Thoracic aorta (tissue), 2 donors: ENCODE results near the gene MYCBP. TPM values are rescaled to one million over a fixed set of nuclear protein-coding genes. Genes with fewer than 3 reads are reported as not detected.
A peak's percentile ranks its signal among the peaks of the same experiment; 100 is the strongest.

Experiments used
- ATAC-seq: fragments of 150-250 bp; one replicate; pipeline ENCODE4 v1.8.0; 2017; ENCODE audit warnings: low read depth; ENCODE audit not compliant: insufficient number of reproducible peaks, low FRiP score
- DNase-seq: peaks from one replicate; pipeline ENCODE4 v3.0.0-alpha.2; 2020; ENCODE audit warnings: low spot score
- H3K27ac ChIP-seq, 2 donors: fragments of 200-600 bp; sonication (generic); 1 replicate in 1 of 2; 2 replicates in 1 of 2; pipeline ENCODE4 v1.5.1; 2016; ENCODE audit warnings: mild to moderate bottlenecking in 2 of 2, moderate library complexity in 2 of 2
- H3K27me3 ChIP-seq: fragments of 200-600 bp; sonication (generic); replicated peaks from 2 replicates; pipeline ENCODE4 v1.6.0; 2016; ENCODE audit warnings: mild to moderate bottlenecking; ENCODE audit not compliant: insufficient read depth
- H3K36me3 ChIP-seq: fragments of 200-600 bp; sonication (generic); one replicate; pipeline ENCODE4 v1.5.1; 2016
- H3K4me1 ChIP-seq, 2 donors: fragments of 200-600 bp; sonication (generic); 1 replicate in 1 of 2; 2 replicates in 1 of 2; pipeline versions ENCODE4 v1.5.1 to v1.6.0; 2016; ENCODE audit warnings: low read depth in 2 of 2, mild to moderate bottlenecking in 1 of 2; ENCODE audit not compliant: control insufficient read depth in 1 of 2
- H3K4me3 ChIP-seq: fragments of 200-600 bp; sonication (generic); 2 replicates; pipeline ENCODE4 v1.5.1; 2016; ENCODE audit warnings: mild to moderate bottlenecking
- H3K9me3 ChIP-seq: fragments of 200-600 bp; sonication (generic); 2 replicates; pipeline ENCODE4 v1.5.1; 2016
- CTCF ChIP-seq: fragments of 200-600 bp; sonication (generic); IDR thresholded peaks from one replicate; pipeline ENCODE4 v1.5.1; 2019; ENCODE audit warnings: antibody characterized with exemption
- total RNA-seq, 2 donors: library from RNA; depleted of rRNA; stranded (reverse); fragments of >200 nt; gene quantifications; one replicate each; pipeline versions ENCODE4 v1.1.0 to v1.2.3, GENCODE V29; 2016

Gene MYCBP
- total RNA-seq, 2 donors from 2014 or later = 5.1 to 7.5 TPM

GRCh38 chr1:38885092-38885491, 11.9 kb upstream of the MYCBP start:
- Histone ChIP-seq H3K36me3 (no peaks in the 10 kb centered on the region), H3K9me3 (no peaks in the 10 kb centered on the region), H3K27ac (no peak overlapping the region), H3K4me3 (no peak overlapping the region), H3K4me1 (no peaks in the 10 kb centered on the region), H3K27me3 (no peaks in the 10 kb centered on the region)
- DNase-seq = no peak
- ATAC-seq = no peak
- TF ChIP-seq CTCF = no peak

GRCh38 chr1:38881487-38881886, 8.3 kb upstream of the MYCBP start, which contains the start of gene GJA9:
Gene GJA9 (minus strand): TSS chr1:38881587. CDS start chr1:38876098, 5,489 bp downstream.
- Histone ChIP-seq H3K36me3 (no peaks in the 10 kb centered on the region), H3K4me3 (no peak within 1 kb of the TSS), H3K9me3 (no peaks in the 10 kb centered on the region), H3K27ac (no peak within 1 kb of the TSS), H3K4me1 (no peaks in the 10 kb centered on the region), H3K27me3 (no peaks in the 10 kb centered on the region)
- no peak for TF ChIP-seq CTCF
- DNase-seq = no peak
- ATAC-seq = no peak

GRCh38 chr1:38875811-38876210, 2.7 kb upstream of the MYCBP start:
- Histone ChIP-seq H3K4me1 (peaks cover 5 to 20% of the 10 kb centered on the region in 2 donors), H3K4me3 (no peak overlapping the region), H3K27ac (no peak overlapping the region), H3K36me3 (no peaks in the 10 kb centered on the region), H3K9me3 (no peaks in the 10 kb centered on the region), H3K27me3 (no peaks in the 10 kb centered on the region)
- no peak for TF ChIP-seq CTCF
- no peak for ATAC-seq
- DNase-seq = no peak

- ATAC-seq = no peak
- H3K27ac ChIP-seq = peak overlapping the region in 1 of 2 donors; percentile 22
- no peaks in the 10 kb centered on the region for H3K27me3 ChIP-seq
- H3K4me3 ChIP-seq = peak overlapping the region; percentile 83
- H3K4me1 ChIP-seq = peaks cover 5 to 20% of the 10 kb centered on the region in 2 donors
- no peaks in the 10 kb centered on the region for H3K9me3 ChIP-seq
- TF ChIP-seq CTCF = no peak
- no peaks in the 10 kb centered on the region for H3K36me3 ChIP-seq
- no peak for DNase-seq
These were observed 634 bp downstream of the MYCBP start for GRCh38 chr1:38872401-38873026.

- TF ChIP-seq CTCF = no peak
- H3K36me3 ChIP-seq = no peaks in the 10 kb centered on the region
- peaks cover 5 to 20% of the 10 kb centered on the region in 2 donors for H3K4me1 ChIP-seq
- H3K9me3 ChIP-seq = no peaks in the 10 kb centered on the region
- no peaks in the 10 kb centered on the region for H3K27me3 ChIP-seq
- no peak for ATAC-seq
- H3K27ac ChIP-seq = no peak overlapping the region
- H3K4me3 ChIP-seq = no peak overlapping the region
- DNase-seq = no peak
These were observed 2.2 kb downstream of the MYCBP start for GRCh38 chr1:38870996-38871395.
